Upper lobe of right lung (tissue), 1 donor: ENCODE results near the gene PSMB3. TPM values are rescaled to one million over a fixed set of nuclear protein-coding genes. Genes with fewer than 3 reads are reported as not detected.
A peak's percentile ranks its signal among the peaks of the same experiment; 100 is the strongest.

Source experiments
- ATAC-seq: fragments of 200-7000 bp; cut with Tn5 transposase; one replicate; pipeline ENCODE4 v1.9.1; 2020; ENCODE audit warnings: mild to moderate bottlenecking, moderate library complexity
- DNase-seq: peaks from one replicate; pipeline ENCODE4 v3.0.0-alpha.2; 2020
- H3K27ac ChIP-seq: fragments of 200-600 bp; one replicate; pipeline ENCODE4 v1.8.0; 2022
- H3K27me3 ChIP-seq: fragments of 200-600 bp; one replicate; pipeline ENCODE4 v1.8.0; 2022; ENCODE audit warnings: mild to moderate bottlenecking
- H3K36me3 ChIP-seq: fragments of 200-600 bp; one replicate; pipeline ENCODE4 v1.8.0; 2022
- H3K4me1 ChIP-seq: fragments of 200-600 bp; one replicate; pipeline ENCODE4 v1.8.0; 2022
- H3K4me3 ChIP-seq: fragments of 200-600 bp; one replicate; pipeline ENCODE4 v1.8.0; 2022; ENCODE audit warnings: mild to moderate bottlenecking
- H3K9me3 ChIP-seq: fragments of 200-600 bp; one replicate; pipeline ENCODE4 v1.8.0; 2022
- intact Hi-C: fragments of 100-400 bp; cut with DNase I; formaldehyde crosslinking; loops from one replicate; pipeline ENCODE4 v1.11.0; 2022
- total RNA-seq: library from RNA; stranded (reverse); fragmentation: NEBNext Ultra II Directional; extraction: Animal tissue kit (Norgen Biotek cat#: 25700); gene quantifications from one replicate; pipeline ENCODE4 v1.2.1, GENCODE V29; 2021
- TF ChIP-seq, protein P1 (sequence below): fragments of 200-600 bp; IDR thresholded peaks from one replicate; pipeline ENCODE4 v1.8.0; 2022; ENCODE audit warnings: antibody characterized with exemption
- donor health status: DM: no; HTN: yes; CAD: no; lungs with severe emphysema.

The PSMB3 gene
- total RNA-seq, 1 donor from 2014 or later = 127 TPM

DNA sequence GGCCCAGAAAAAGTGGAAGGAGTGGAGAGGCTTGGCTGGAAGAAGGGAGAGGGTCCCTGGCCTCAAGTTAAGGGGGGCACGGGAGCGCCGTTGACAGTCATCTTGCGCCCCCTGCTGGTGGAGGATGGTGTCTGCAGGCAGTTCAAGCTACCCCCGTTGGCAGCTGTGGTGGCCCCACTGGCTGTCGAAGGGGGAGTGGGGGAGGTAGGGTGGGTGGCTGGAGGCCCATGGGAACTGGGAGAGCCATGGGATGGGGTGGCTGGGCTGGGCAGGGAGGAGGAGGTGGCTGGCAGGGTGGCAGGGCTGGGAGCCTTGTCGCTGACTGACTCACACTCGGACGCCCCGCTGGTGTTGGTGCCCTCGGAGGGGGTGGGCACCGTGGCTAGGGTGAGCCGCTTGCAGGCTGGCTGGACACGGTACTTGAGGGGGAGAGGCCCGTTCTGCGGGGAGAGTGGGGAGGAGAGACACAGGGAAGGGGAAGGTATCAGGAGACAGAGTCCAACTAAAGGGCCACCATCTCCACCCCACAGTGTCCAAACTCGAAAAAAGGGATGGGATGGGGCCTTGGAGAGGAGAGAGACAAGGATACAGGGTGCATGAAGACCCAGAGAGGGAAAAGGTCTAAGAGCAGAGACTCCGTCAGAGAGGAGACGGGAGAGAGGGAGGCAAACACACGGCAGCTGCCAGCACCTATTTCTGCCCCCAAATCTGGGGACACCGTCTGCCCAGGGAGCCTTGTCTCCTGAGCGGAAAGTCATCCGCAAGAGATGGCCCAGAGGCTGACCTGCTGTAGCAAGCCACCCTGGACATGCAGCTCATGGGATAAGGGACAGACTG is 17.2 kb upstream of the PSMB3 start:
- Histone ChIP-seq H3K27me3 (no peaks in the 10 kb centered on the region), H3K4me3 (no peak overlapping the region), H3K27ac (no peak overlapping the region), H3K4me1 (peaks cover 22% of the 10 kb centered on the region), H3K36me3 (peaks cover 47% of the 10 kb centered on the region), H3K9me3 (no peaks in the 10 kb centered on the region)
- ATAC-seq (peak; percentile 43), DNase-seq (peak; percentile 81)
- TF ChIP-seq, protein P1, sequence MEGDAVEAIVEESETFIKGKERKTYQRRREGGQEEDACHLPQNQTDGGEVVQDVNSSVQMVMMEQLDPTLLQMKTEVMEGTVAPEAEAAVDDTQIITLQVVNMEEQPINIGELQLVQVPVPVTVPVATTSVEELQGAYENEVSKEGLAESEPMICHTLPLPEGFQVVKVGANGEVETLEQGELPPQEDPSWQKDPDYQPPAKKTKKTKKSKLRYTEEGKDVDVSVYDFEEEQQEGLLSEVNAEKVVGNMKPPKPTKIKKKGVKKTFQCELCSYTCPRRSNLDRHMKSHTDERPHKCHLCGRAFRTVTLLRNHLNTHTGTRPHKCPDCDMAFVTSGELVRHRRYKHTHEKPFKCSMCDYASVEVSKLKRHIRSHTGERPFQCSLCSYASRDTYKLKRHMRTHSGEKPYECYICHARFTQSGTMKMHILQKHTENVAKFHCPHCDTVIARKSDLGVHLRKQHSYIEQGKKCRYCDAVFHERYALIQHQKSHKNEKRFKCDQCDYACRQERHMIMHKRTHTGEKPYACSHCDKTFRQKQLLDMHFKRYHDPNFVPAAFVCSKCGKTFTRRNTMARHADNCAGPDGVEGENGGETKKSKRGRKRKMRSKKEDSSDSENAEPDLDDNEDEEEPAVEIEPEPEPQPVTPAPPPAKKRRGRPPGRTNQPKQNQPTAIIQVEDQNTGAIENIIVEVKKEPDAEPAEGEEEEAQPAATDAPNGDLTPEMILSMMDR = peak; percentile 81
- intact Hi-C loops = no loop called here

DNA sequence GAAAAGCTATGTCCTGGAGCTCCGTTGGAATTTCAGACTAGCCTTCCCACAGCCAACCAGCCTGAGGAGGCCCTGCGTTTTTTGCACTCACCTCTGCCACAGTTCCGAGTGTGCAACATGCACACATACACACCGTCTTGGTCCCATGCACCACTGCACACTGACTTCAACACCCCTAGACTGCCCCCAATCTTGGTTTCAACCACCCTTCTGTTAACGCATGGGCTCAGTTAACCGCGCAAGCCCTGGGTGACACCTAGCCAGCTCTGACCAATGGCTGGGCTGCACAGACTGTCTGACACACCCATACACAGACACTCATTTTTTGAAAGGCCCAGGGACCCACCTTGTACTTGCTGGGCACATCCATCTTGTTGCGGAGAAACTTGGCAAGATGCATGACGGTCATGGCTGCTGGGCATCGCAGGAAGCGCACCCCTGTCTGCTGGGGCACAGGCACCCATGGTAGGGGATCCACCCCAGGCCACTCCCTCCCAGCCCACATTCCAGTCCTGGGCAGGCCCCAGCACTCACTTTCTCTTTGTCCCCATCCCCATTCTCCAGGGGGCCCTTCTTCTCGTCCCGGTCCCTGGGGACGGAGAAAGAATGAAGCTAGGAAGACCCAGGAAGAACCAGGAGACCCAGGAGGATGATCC is 14.4 kb upstream of the PSMB3 start:
- peaks cover 45% of the 10 kb centered on the region for H3K36me3 ChIP-seq
- ATAC-seq = no peak
- H3K4me3 ChIP-seq = no peak overlapping the region
- no peak for DNase-seq
- intact Hi-C loops = no loop called here
- no peaks in the 10 kb centered on the region for H3K9me3 ChIP-seq
- TF ChIP-seq, protein P1 = no peak
- H3K4me1 ChIP-seq = peaks cover 17% of the 10 kb centered on the region
- H3K27ac ChIP-seq = no peak overlapping the region
- no peaks in the 10 kb centered on the region for H3K27me3 ChIP-seq

DNA sequence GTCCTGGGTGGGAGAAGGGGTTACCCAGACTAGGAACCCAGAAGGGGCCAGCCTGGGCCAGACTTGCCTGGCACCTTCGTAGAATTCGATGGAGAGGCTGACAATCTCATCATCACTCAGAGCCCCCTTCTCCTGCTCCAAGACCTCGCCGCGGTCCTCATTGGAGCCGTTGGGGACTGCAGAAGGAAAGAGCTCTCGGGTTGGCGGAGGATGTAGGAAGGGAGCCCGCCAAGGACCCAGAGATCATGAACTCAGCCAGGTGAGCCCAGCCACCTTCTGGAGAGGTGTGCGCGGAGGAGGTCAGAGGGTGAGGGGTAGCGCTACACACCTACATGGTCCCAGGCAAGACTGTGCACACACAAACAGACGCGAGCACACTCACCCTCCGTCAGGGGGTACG is 13.9 kb upstream of the PSMB3 start:
- no peak overlapping the region for H3K4me3 ChIP-seq
- no peak overlapping the region for H3K27ac ChIP-seq
- no peak for ATAC-seq
- H3K4me1 ChIP-seq = peaks cover 23% of the 10 kb centered on the region
- TF ChIP-seq, protein P1 = no peak
- intact Hi-C loops = no loop called here
- DNase-seq = no peak
- H3K36me3 ChIP-seq = peaks cover 39% of the 10 kb centered on the region
- H3K27me3 ChIP-seq = no peaks in the 10 kb centered on the region
- H3K9me3 ChIP-seq = no peaks in the 10 kb centered on the region

DNA sequence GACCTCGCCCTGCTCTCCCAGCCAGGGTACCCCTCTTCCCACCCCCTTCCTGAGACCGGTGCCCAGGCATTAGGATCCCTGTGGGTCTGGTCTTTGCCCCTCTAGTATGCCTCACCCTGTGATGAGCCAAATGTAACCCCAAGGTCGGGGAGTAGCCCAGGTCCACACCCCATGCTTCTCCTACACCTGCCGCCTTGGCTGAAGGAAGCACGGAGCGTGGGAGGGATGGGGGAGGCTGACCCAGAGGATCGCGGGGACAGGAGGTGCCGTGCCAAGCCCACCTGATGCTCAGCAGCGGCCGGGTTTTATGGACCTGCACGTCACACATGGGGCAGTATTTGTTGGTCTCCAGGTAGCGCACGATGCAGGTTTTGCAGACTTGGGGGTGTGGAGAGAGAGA is 13.2 kb upstream of the PSMB3 start:
- no peak for DNase-seq
- Histone ChIP-seq H3K4me1 (peaks cover 27% of the 10 kb centered on the region), H3K4me3 (no peak overlapping the region), H3K9me3 (no peaks in the 10 kb centered on the region), H3K27me3 (no peaks in the 10 kb centered on the region), H3K36me3 (peaks cover 33% of the 10 kb centered on the region), H3K27ac (no peak overlapping the region)
- intact Hi-C loops = no loop called here
- no peak for ATAC-seq
- TF ChIP-seq, protein P1 = no peak

DNA sequence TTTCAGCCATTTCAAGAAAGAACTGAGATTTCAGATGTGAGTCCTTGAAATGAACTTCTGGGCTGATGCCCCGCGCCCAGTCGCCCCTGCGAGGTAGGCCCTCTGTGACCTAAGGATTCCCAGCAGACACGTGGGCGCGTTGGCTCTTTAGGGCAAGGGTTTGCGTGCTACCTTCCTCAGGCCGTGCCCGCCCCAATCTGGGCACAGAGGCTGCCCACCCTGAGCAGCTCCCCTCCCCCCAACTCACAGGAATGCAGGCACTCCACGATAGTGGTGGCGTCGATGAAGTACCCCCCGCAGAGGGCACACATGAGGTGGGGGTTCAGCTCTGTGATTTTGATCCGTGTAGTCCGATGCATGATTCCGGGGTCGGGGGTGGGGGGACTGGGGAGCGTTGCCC is 12.5 kb upstream of the PSMB3 start:
- intact Hi-C loops = no loop called here
- no peaks in the 10 kb centered on the region for H3K27me3 ChIP-seq
- no peak overlapping the region for H3K27ac ChIP-seq
- H3K4me3 ChIP-seq = no peak overlapping the region
- ATAC-seq (no peak), DNase-seq (no peak)
- no peaks in the 10 kb centered on the region for H3K9me3 ChIP-seq
- H3K36me3 ChIP-seq = peaks cover 31% of the 10 kb centered on the region
- H3K4me1 ChIP-seq = peaks cover 28% of the 10 kb centered on the region
- TF ChIP-seq, protein P1 = no peak
